Activated naive CD4-positive, alpha-beta T cell (primary cell): ENCODE data around the gene IGFBP5.

Experiments used
- DNase-seq, 4 experiments: peaks; one replicate each; lab custom pipeline; 2025; lab: John Stamatoyannopoulos, UW

IGFBP5 gene

DNA sequence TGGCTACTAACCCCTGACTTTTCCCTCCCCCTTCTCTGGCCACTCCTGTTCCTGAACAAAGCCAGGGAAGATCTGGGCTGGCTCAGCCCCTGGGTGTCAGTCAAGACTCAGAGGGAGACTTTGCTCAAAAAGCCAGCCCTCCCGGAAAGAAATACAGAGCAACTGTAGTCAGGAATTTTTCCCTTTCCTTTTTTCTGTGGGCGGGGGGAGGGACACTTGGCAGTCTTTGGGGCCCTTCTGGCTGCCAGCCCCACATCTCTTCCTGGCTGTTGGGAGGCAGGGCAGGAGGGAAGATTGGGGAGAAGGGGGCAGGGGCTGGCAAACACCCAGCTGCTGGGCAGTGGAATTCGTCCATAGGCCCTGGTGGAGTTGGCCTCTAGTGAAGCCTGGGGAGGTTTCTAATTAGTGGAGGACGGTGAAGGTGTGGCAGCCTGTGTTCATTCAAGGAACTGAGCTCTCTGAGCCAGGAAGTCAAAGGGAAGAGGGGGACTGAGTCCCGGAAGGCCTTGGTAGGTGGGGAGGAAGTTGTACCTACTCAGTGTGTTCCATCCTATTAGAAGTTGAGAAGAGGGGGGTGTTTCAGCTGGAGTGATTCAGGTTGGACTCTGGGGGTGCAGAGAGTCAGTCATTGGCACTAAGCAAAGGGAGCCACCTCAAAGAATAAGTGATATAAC is 51.2 kb downstream of the IGFBP5 start:
- DNase-seq = no peak

- no peak for DNase-seq
Measured at GRCh38 chr2:216637472-216637871, 57.9 kb downstream of the IGFBP5 start.

GRCh38 chr2:216636551-216637450 is 58.5 kb downstream of the IGFBP5 start:
- no peak for DNase-seq

- DNase-seq = no peak
Measured at GRCh38 chr2:216635701-216636550, 59.4 kb downstream of the IGFBP5 start.

DNA sequence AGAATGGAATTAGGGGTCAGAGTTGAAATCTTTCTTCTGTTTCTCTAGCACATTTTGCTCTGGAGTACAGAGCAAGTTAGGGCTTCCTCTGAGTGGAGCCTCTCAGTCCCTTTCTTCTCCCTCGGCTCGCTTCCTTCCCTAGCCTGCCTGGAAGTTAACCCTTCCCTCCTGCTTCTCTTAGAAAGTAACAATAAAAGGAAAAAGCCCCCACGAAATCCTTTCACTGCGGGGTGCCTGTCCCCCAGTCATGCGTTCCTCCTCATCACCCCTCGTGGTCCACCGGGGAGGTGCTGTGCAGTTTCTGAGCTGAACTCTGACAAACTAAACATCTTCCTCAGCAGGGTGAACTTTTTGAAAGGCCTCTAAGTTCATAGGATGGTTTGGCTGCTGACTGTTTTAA is 60.2 kb downstream of the IGFBP5 start:
- DNase-seq = no peak

DNA sequence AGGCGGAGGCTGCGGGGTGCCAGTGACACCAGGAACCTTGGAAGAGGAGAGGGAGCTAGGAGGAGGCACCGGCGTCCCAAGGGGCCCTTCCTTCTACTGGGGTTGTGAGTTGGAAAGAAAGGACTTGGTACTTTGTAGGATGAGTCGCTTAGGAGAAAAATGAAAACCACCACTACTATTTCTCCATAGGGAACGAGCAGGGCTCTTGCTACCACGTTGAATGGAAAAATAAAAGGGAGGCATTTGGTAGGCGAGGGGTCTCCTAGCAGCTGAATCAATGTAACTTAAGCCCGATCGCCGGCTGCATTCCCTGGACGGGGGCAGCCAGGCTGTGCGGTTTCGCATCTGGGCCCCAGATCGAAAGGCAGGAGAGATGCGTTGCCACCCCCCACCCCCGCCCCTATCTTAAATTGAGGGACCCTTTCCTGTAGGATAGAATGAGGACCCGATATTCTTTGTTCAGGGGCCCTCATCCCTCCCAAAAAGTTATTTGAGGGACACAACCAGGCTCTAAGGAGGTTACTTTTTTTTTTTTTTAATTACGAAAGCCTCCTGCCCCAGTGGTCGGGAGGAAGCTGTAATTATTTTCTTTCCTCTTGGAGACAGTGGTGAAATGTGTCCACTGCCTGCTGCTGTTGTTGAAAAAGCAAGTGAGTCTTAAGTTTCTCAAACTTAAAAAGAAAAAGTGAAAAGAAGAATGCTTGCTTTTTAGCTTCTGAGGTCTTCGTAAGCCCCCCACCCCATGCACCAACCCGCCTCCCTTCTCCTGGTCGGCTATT is 60.8 kb downstream of the IGFBP5 start:
- no peak for DNase-seq

GRCh38 chr2:216633616-216634369 is 61.6 kb downstream of the IGFBP5 start:
- DNase-seq = no peak

DNA sequence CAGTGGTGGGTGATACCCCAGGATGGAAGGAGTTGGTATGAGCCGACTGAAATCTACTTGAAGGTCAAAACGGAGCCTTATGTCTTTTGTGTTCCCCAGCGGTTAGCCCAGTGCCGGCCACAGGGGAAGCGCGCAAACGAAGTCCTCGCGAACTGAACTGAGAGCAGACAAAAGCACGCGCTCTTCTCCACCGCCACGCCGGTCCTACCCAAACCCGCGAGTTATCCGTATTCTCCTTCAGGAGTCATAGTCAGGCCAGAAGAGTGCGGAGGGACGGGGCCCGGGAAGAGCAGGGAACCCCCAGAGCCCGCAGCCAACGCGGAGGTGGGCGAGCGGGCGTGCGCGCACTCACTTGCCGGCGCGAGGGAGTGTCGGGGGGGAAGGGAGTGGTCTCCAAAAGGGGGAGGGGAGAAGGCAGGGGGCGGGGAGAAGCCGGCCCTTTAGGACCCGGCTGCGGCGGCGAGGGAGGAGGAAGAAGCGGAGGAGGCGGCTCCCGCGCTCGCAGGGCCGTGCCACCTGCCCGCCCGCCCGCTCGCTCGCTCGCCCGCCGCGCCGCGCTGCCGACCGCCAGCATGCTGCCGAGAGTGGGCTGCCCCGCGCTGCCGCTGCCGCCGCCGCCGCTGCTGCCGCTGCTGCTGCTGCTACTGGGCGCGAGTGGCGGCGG is 62.3 kb downstream of the IGFBP5 start, which contains the start of gene IGFBP2:
Gene IGFBP2, plus strand, starts transcription at position 469 of the 664 bp plus-strand sequence. Its CDS starts 104 bp downstream, at position 573.
- no peak for DNase-seq

GRCh38 chr2:216632346-216632951 is 62.9 kb downstream of the IGFBP5 start:
- DNase-seq = no peak

DNA sequence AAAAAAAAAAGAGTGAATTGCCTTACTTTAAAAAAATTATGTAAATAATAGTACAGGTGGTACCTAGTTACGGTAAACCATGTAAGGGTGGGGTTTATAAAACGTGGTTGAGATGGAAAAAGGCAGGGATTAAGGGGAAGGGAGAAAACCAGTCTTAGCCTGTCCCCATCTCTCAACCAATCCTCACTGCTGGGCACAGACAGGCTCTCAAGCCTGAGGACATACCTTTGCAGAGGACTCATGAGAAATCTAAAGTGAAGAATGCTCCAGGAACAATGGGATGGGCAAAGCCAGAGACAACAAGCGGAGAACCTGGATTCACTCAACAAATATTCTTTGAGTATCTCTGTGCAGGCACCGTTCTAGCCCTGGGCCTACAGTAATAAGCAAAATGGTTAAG is 65.6 kb downstream of the IGFBP5 start:
- DNase-seq = no peak

DNA sequence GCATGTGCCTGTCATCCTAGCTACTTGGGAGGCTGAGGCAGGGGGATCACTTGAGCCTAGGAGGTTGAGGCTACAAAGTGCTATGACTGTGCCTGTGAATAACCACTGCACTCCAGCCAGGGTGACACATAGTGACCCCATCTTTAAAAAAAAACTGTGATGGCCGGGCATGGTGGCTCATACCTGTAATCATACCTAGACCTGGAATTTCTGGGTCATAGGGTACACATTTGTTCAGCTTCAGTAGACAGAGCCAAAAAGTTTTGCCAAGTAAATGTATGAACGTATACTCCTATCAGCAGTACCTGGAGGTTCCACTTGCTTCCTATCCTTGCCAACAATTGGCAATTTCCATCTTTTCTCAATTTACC is 68.5 kb downstream of the IGFBP5 start:
- DNase-seq = no peak

DNA sequence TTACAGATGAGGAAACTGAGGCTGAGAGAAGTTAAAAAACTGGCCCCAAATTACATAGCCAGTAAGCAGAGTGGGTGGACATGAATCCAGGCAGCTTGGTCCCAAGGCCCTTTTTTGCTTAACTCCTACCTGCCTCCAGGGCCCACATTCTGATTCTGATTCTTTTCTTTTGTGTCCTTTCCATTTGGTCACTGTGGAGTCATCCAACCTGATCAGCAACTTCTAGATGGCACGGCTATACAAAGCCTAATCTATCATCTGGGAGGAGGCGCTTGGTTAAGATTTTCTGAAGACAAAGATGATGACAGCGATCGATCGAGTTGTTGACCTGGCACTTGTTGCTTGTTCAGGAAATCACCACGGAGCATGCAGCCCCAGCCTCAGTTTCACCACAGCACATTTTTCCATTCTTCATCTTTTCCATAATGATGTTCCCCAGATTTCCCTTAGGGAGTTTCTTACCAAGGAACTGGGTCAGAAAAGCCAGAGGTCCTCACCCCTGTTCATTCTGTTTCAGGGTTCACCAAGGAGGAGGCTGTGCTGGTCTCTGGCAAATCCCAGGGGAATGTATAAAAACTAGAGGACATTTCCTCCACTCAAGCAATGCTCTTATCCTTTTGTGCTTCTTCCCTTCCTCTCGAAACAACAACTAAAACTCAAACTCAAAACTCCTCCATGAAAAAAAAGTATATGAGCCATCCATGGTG is 69.0 kb downstream of the IGFBP5 start:
- no peak for DNase-seq

GRCh38 chr2:216624251-216624650 is 71.1 kb downstream of the IGFBP5 start:
- DNase-seq = no peak

GRCh38 chr2:216622526-216622925 is 72.8 kb downstream of the IGFBP5 start:
- DNase-seq = no peak
